ENCODE results near the gene CACNA1B.

CACNA1B gene

DNA sequence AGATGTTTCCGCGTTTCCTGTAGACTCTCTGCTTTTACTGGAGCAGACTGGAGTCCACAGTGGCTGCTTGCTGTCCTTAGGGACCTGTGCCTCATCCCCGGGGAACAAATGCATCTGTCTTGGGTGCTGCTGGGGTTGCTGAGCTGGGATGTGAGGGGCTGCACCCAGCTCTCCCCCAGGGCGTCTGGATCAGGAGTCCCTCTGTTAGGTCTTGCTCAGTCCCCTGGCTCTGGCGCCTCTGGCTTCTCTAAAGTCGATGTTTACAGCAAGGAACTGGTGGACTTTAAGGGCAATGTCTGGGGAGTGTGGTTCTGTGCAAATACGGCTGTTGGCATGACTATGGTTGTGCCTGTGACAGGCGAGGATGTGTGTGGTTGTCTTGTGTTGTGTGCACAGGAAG lies 91.4 kb downstream of the CACNA1B start:
- DNase-seq, result no peak

- no peak for DNase-seq
Measured at GRCh38 chr9:137969685-137970084, 92.1 kb downstream of the CACNA1B start.

DNA sequence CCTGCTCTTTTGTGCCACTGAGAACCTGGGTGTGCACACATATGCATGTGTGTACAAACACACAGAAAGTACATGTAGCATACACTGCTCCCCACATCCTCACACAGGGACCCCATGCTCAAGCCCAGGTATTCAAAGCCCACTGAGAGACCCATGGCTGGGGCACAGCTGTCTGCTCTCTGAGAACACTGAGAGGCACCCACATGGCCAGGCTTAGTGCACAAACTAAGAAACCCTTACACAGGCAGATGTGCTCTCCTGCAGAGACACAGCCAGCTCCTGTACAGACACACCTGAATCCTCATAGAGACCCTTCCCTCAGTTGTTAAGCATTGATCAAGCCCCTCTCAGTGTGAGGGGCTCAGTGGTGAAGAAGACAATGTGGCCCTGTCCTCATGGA lies 92.5 kb downstream of the CACNA1B start:
- no peak for DNase-seq

DNA sequence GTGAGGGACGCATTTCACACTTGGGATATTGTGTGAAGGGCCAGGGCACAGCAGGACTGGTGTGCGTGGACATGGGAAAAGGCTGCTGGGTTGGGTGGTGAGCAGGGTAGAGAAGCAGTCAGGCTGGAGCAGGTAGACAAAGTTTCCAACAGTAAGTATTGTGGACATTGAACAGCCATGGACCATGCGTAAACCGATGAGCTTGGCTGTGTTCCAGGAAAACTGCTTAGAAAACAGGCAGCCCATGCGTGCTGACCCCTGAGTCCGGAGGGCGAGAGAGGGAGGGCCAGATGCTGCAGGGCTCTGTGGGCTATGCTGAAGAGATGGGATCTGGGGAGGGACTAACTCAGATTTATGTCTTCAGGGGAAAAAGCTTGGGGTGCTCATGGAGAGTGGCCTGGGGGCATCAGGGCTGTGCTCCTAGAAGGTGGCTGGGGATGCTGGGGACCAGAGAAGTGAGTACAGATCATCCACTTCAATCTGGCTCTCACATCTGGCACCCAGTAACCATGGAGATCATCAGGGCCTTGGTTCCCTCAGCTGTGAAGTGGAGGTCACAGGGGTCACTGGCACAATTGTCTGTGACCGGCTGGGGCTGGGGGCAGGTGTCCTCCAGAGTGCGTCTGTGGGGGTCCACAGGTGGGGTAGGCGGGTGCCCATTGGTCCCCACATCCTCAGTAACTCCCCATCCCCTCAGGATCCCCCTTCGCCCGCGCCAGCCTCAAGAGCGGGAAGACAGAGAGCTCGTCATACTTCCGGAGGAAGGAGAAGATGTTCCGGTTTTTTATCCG lies 93.3 kb downstream of the CACNA1B start:
- DNase-seq, result no peak

- DNase-seq, result no peak
Measured at GRCh38 chr9:137971477-137972138, 94.0 kb downstream of the CACNA1B start.

- no peak for DNase-seq
Measured at GRCh38 chr9:137972355-137972987, 94.9 kb downstream of the CACNA1B start.

DNA sequence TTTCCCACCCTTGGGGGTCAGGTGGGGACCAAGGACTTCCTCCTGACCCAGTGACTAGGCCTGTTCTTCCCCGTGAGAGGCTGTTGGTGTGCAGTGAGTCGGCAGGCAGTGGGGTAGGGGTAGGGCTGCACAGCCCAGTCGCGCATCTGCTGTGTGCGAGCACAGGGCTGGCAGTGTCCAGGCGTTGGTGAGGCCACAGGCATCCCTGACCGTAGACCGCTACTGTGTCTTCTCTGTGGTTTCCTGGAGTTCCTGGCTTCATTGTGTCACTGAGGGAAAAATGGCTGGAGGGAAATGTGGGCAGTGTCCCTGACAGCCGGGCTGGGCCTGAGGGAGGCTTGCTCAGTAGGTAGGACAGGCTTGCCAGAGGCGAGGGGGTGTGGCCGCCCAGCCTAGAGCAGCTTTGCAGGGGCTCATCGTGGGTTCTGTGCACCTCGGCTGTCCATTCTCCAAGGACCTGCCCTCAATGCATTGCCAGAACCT lies 95.4 kb downstream of the CACNA1B start:
- DNase-seq, result no peak

GRCh38 chr9:137973829-137974416 lies 96.3 kb downstream of the CACNA1B start:
- no peak for DNase-seq

- DNase-seq, result no peak
Measured at GRCh38 chr9:137974746-137975526, 97.4 kb downstream of the CACNA1B start.

DNA sequence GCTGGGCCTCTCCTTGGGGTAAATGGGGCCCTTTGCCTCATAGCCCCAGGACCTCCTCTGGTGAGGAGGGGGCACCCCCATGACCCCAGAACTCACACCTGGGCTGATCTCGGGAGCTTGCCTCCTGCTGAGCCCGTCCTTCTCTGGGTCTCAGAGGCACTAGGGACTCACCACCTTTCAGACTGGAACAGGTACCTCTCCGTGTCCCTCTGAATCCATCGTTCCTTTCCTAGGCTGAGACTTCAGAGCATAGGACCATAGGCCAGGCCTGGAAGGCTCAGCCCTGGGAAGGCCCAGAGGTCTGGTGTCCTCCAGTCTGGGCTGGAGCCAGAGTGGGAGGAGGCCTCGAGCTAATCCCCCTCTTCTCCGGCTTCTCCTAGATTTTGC lies 97.9 kb downstream of the CACNA1B start:
- no peak for DNase-seq

GRCh38 chr9:137975936-137976565 lies 98.5 kb downstream of the CACNA1B start:
- no peak for DNase-seq

DNA sequence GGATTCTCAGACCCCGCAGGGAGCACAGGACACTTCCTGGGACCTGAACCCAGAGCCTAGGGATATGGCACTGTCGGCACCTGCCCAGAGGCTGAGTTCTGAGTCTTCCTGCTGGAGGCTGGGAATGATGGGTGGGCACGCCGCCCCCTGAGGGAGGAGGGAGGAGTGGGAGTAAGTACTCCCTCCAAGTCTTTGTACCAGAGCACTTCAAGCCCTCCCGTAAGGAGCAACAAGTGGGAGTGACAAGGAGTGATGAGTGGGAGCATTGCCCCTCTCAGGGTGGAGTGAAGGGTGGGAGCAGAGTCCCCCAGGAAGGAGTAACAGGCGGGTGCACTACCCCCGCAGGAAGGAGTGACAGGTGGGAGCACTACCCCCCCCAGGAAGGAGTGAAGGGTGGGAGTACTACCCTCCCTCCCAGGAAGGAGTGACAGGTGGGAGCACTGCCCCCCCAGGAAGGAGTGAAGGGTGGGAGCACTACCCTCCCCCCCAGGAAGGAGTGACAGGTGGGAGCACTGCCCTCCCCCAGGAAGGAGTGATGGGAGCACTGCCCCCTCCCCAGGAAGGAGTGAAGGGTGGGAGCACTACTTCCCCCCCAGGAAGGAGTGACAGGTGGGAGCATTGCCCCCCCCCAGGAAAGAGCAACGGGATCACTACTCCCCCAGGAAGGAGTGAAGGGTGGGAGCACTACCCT lies 100.1 kb downstream of the CACNA1B start:
- no peak for DNase-seq

- no peak for DNase-seq
Measured at GRCh38 chr9:137978262-137978714, 100.7 kb downstream of the CACNA1B start.

GRCh38 chr9:137982200-137982599 lies 104.6 kb downstream of the CACNA1B start:
- DNase-seq, result no peak

- DNase-seq, result no peak
Measured at GRCh38 chr9:137984005-137984404, 106.4 kb downstream of the CACNA1B start.

- no peak for DNase-seq
Measured at GRCh38 chr9:137984520-137985257, 107.1 kb downstream of the CACNA1B start.

GRCh38 chr9:137985637-137986071 lies 108.1 kb downstream of the CACNA1B start:
- no peak for DNase-seq

DNA sequence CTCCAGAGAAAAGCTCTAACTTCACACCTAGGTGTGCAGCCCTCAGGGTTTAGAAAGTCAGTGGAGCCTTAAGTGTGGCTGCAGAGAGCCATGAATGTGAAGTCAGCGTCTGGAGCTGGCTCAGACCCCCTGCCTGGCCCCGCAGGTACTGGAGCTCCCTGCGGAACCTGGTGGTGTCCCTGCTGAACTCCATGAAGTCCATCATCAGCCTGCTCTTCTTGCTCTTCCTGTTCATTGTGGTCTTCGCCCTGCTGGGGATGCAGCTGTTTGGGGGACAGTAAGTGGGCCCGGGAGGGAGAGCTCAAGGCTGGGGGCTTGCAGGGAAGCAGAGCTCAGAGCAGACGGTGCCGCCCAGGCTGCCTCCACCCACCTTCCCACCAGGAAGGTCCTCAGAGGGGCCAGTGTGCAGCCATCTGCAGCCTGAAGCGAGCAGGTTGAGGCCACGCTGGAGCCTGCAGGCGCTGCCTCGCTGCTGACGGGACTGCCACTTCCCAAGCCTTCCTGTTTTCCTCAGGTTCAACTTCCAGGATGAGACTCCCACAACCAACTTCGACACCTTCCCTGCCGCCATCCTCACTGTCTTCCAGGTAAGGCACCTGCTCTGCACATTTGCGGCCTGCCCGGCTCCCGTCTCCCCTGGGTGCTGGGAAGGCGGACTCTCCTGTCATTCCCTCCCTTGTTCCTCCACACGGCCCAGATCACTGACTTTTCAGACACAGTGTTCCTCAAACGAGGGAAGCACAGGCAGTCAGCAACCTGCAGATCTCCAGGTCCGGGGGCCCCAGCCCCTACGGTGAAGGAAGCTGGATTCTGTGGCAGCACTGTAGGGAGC lies 108.9 kb downstream of the CACNA1B start:
- no peak for DNase-seq

GRCh38 chr9:137987244-137988030 lies 109.9 kb downstream of the CACNA1B start:
- DNase-seq, result no peak

Data from activated effector memory CD4-positive, alpha-beta T cell treated with Interleukin-2 at 50 U/mL for 16 hours (primary cell).